ENCODE data around the gene MICALL2.

GRCh38 chr7:1452205-1452604 lies 7.1 kb downstream of the MICALL2 start:
- TF ChIP-seq CTCF (conservative IDR thresholded peaks at IDR 0.05) (no peak), ZFX (IDR thresholded peaks at IDR 0.05) (no peak)

Measured in C4-2B (cell line).